DND-41 (cell line): ENCODE results near the gene MFNG.

Experiments
- ATAC-seq: fragments of 200-7000 bp; cut with Tn5 transposase; 3 replicates; pipeline ENCODE4 v1.9.1; 2021; ENCODE audit warnings: low read depth; ENCODE audit not compliant: insufficient read depth
- DNase-seq: peaks from one replicate; pipeline ENCODE4 v3.0.0-alpha.2; 2020
- H2AFZ ChIP-seq: 2 replicates; pipeline ENCODE4 v1.6.0; 2012; ENCODE audit warnings: low read depth, low read length
- H3K27ac ChIP-seq: 2 replicates; pipeline ENCODE4 v1.5.1; 2012; ENCODE audit warnings: low read length, inconsistent platforms
- H3K27me3 ChIP-seq: fragments of 200-600 bp; sonication (generic); 2 replicates; pipeline ENCODE4 v1.6.0; 2012; ENCODE audit warnings: low read length, mild to moderate bottlenecking, inconsistent platforms; ENCODE audit not compliant: insufficient read depth, poor library complexity
- H3K36me3 ChIP-seq: 2 replicates; pipeline ENCODE4 v1.5.1; 2012; ENCODE audit warnings: low read length, inconsistent platforms; ENCODE audit not compliant: insufficient read depth
- H3K4me1 ChIP-seq: 2 replicates; pipeline ENCODE4 v1.5.1; 2012; ENCODE audit warnings: mild to moderate bottlenecking, low read length; ENCODE audit not compliant: insufficient read depth
- H3K4me2 ChIP-seq: 2 replicates; pipeline ENCODE4 v1.6.0; 2012; ENCODE audit warnings: mild to moderate bottlenecking, moderate library complexity, low read length, inconsistent platforms; ENCODE audit not compliant: insufficient read depth
- H3K4me3 ChIP-seq, 2 experiments: fragments of 200-600 bp in 1 of 2; shearing (Covaris generic) in 1 of 2; 2 replicates each; pipeline ENCODE4 v1.5.1; 2012 to 2016; ENCODE audit warnings: inconsistent platforms in 2 of 2, low read length in 2 of 2, mild to moderate bottlenecking in 2 of 2, low read depth in 1 of 2, moderate library complexity in 1 of 2
- H3K79me2 ChIP-seq: 2 replicates; pipeline ENCODE4 v1.6.0; 2012; ENCODE audit warnings: low read length, inconsistent platforms; ENCODE audit not compliant: insufficient read depth
- H3K9ac ChIP-seq: 2 replicates; pipeline ENCODE4 v1.6.0; 2012; ENCODE audit warnings: low read depth, mild to moderate bottlenecking, inconsistent platforms, low read length, moderate library complexity
- H3K9me3 ChIP-seq: 2 replicates; pipeline ENCODE4 v1.5.1; 2012; ENCODE audit warnings: low read length, moderate library complexity, mild to moderate bottlenecking, inconsistent platforms; ENCODE audit not compliant: insufficient read depth, severe bottlenecking
- H4K20me1 ChIP-seq: 2 replicates; pipeline ENCODE4 v1.6.0; 2012; ENCODE audit warnings: low read length; ENCODE audit not compliant: insufficient read depth
- CTCF ChIP-seq: IDR thresholded peaks from 2 replicates; pipeline ENCODE4 v1.5.1; 2012; ENCODE audit warnings: borderline replicate concordance, low read length, moderate library complexity, mild to moderate bottlenecking; ENCODE audit not compliant: poor library complexity, severe bottlenecking; ENCODE audit errors: extremely low read depth
- EZH2 ChIP-seq: IDR thresholded peaks from 3 replicates; pipeline ENCODE4 v1.6.1; 2012; ENCODE audit warnings: borderline replicate concordance, low read depth, mild to moderate bottlenecking, moderate library complexity, low read length, inconsistent platforms; ENCODE audit not compliant: severe bottlenecking

The MFNG gene

DNA sequence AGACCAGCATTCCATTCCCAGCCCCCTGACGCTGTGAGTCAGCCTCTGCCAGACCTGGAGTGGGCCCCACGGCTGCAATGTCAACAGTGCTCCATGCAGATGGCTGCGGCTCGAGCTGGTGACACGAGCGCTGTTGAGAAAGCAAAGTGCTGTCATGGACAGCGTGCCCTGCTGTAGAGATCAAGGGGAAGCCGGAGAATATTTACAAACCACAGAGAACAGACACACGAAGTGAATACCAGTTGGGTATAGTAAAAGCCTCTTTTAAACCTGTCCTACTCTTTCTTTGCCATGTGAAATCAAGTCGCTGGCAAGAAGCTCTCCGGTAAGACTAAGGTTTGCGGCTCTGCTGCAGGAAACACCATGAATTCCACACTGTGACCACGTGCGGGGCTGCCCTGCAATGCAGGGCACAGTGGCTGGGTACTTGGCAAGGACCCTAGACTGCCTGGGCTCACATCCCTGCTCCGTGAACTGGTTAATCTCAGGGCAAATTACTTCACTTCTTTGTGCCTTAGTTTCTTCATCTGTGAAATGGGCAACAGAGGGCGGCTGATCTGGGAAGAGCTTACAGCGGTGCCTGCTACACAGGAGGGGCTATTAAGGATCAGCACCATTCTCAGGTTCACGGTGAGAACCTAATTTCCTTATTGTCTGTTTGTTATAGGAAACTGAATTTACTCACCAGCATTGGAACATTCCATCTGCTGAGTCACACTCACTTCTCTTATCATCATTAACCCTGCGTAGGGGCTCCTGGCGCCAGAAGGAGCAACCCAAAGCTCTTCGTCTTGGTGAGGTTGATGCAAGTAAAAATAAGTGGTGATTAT is 31.1 kb downstream of the MFNG start:
- no peak overlapping the region for H3K9ac ChIP-seq
- no peak overlapping the region for H3K4me3 ChIP-seq
- H3K27me3 ChIP-seq: no peaks in the 10 kb centered on the region
- DNase-seq: no peak
- H3K79me2 ChIP-seq: no peaks in the 10 kb centered on the region
- no peak for ATAC-seq
- H4K20me1 ChIP-seq: no peaks in the 10 kb centered on the region
- TF ChIP-seq EZH2 (no peak), CTCF (no peak)
- no peak overlapping the region for H3K4me2 ChIP-seq
- no peaks in the 10 kb centered on the region for H3K36me3 ChIP-seq
- no peaks in the 10 kb centered on the region for H3K4me1 ChIP-seq
- no peak overlapping the region for H2AFZ ChIP-seq
- H3K27ac ChIP-seq: no peak overlapping the region
- no peaks in the 10 kb centered on the region for H3K9me3 ChIP-seq

DNA sequence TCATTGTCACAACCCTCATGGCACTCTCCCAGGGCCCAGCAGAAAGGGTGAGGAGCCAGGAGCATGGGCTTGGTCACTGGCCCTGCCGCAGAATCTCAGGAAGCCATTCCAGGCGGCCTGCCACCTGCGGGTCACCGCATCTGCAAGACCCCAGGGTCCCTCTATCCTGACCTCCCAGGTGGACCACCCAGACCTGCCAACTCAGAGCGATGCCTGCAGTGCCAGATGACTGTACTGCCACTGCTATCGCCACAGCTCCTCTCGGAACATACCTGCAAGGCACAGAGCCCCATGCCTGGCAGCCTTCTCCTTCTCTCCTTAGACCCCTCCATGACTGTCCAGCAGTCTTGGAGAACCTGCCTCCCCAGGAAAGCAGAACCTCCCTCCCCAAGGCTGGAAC is 32.5 kb downstream of the MFNG start:
- Histone ChIP-seq H3K27me3 (no peaks in the 10 kb centered on the region), H4K20me1 (no peaks in the 10 kb centered on the region; the same call in 1 of the 2 replicates), H3K9me3 (no peaks in the 10 kb centered on the region), H3K4me1 (no peaks in the 10 kb centered on the region), H3K4me3 (no peak overlapping the region), H3K27ac (no peak overlapping the region), H3K36me3 (no peaks in the 10 kb centered on the region), H3K4me2 (no peak overlapping the region), H2AFZ (no peak overlapping the region), H3K9ac (no peak overlapping the region), H3K79me2 (no peaks in the 10 kb centered on the region)
- DNase-seq (no peak), ATAC-seq (no peak)
- TF ChIP-seq CTCF (no peak), EZH2 (no peak)

DNA sequence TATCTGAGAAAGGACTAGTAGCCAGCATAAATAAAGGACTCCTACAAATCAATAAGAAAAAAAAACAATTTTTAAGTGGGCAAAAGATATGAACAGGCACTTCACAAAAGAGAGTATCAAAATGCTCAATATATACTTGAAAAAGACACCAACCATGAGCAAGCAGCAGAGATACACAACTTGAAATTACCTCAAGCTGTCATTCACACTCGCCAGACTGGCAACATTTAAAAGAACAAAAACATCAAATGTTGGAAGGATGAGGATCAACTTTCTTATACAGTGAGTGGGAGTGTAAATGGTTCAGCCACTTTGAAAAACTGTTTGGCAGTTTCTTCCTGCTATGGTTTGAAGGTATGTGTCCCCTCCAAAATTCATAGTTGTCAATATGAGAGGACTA is 35.0 kb downstream of the MFNG start:
- Histone ChIP-seq H3K27me3 (no peaks in the 10 kb centered on the region), H3K36me3 (no peaks in the 10 kb centered on the region), H3K4me2 (no peak overlapping the region), H3K27ac (no peak overlapping the region), H3K4me1 (no peaks in the 10 kb centered on the region), H3K9ac (no peak overlapping the region), H4K20me1 (no peaks in the 10 kb centered on the region; the same call in 1 of the 2 replicates), H2AFZ (no peak overlapping the region), H3K4me3 (no peak overlapping the region), H3K9me3 (no peaks in the 10 kb centered on the region), H3K79me2 (no peaks in the 10 kb centered on the region)
- TF ChIP-seq EZH2 (no peak), CTCF (no peak)
- no peak for ATAC-seq
- DNase-seq: no peak
